Activated T-cell treated with anti-CD3 and anti-CD28 coated beads, Interleukin-2, amount 50 U/mL, for 1 hour (primary cell): ENCODE measurements around the gene FAM200B.

Source experiments
- DNase-seq: peaks from one replicate; pipeline ENCODE4 v3.0.0-alpha.2; 2020

The FAM200B gene

DNA sequence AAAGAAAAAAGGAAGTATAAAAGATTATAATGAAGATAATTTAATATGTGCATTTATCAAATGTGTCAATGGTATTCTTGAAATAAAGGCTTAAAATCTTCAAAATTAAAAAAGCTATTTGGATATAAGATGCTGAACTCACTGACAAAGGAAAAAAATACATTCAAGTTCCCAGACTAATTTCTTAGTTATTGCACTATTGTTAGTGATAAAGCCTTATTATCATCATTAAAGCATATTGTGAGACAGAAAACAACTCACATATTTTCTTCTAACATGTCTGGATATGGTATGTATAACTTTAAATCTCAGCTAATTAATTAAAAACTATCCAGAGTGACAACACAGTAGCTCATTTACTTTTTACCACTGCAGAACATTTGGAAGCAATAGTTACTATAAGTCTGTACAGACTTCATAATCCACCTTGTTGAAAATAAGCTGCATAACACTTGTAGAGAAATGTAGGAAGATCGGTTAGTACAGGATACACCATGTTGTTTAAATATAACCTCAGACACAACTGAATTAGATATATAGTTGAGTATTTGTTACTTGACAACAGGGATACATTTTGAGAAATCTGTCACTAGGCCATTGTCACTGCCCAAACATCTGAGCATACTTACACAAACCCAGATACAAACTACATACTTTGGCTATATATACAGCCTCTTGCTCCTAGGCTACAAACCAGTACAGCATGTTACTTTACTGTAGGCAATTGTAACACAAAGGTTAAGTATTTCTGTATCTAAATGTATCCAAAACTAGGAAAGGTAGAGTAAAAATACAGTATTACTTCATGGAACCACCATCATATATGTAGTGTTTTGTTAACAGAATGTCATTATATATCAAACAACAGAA, 12.8 kb upstream of the FAM200B start:
- DNase-seq = no peak

DNA sequence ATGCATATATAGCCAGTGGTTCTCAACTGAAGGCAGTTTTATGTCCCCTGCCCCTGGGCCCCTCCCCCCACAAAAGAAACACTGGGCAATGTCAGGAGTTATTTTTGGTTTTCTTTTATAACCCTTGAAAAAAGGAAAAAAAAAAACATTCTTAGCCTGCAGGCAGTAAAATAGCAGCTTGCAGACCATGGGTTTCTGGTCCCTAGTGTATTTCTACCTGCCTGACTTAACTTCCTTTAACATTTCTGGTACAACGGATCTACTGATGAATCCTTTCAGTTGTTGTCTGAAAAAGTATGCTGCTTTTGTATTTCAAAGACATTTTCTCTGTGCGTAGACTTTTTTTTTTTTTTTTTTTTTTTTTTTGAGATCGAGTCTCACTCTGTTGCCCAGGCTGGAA, 11.1 kb upstream of the FAM200B start:
- DNase-seq = no peak

DNA sequence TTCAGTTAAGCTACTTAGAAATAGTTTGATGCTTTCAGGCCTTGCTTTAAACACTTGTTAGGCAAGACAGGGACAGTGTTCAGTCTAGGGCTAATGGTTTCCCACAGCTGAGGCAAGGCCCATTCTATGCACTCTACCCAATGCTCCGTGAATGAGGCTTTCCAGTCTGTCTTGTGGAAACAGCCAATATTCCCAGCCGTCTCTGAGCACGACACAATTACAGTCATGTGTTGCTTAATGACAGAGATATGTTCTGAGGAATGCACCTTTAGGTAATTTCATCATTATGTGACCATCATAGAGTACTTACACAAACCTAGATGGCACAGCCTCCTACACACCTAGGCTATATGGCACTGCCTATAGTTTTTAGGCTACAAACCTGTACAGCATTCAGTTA, 9.5 kb upstream of the FAM200B start:
- no peak for DNase-seq

DNA sequence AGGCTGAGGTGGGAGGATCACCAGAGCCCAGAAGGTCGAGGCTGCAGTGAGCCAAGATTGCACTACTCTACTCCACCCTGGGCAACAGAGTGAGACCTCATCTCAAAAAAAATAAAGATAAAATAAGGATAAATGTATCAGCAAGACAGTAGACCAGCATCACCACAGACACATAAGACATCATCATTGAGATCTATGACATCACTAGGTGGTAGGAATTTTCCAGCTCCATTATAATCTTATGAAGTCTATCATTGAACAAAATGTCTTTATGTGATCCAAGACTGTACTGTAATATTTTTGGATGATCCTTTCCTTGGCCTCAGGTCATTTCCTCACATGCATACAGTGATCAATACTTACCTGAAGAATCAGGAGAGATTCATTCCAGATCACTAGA, 8.3 kb upstream of the FAM200B start:
- no peak for DNase-seq

DNA sequence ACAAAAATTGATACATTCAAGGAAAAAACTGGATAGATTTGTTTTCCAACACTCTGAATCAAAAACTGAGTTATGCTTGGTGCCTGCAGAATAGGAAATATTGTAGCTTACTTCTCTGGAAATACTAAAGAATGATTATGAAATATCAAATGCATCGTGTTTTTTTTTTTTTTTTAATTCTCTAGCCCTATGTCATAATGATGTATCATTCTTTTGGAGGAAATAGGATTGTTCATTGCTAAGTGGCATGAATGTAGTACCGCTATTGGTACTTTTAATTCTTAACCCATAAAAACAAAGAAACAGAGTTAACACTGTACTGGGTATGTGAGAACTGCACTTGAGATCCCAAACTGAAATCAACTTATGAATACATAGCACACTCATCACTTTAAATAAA, 7.6 kb upstream of the FAM200B start:
- DNase-seq = no peak

DNA sequence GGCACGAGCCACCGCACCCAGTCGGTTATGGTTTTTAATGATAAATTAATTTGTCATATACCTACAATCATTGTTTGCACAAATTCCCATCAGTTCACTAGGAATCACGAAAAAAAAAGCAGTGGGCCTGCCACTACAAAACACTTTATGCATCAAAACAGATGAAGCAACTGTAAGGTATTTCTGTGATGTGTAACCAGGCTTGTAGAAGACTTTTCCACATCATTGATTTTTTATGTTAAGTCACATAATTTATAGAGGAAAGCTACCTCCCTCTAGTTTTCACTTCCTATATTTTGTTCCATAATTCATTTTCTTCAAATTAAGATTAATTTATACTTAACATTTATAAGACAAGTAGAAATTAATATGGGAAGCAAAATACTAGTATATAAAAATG, 6.7 kb upstream of the FAM200B start:
- DNase-seq = no peak

DNA sequence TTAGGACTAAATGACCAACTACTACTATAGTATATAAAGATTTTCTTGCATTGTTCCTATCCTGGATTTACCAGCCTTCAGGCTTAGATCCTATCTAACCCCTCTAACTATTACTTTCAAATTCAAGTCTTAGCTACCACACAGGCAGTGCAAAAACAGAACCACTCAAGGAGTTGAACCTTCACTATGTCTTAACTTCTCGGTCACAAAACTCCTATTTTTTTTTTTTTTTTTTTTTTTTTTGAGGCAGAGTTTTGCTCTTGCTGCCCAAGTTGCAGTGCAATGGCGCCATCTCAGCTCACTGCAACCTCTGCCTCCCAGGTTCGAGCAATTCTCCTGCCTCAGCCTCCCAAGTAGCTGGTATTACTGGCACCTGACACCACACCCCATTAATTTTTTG, 6.3 kb upstream of the FAM200B start:
- DNase-seq = no peak

DNA sequence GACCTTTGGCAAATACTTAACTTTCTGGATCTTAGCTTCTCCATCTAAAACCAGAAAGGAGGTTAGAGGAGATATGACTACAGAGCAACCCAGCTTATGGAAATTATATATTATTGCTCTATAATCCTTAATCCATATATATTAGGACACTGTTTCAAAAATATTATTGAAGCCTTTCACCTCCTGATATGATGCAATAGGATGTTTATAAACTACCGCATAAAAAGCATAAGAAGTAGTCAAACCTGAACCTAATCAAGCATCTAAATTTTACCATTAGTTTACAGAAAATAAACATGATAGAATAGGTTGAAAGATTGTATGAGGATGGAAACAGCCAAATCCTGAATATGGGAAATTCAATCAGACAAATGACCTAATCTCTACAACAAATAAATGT, 5.6 kb upstream of the FAM200B start:
- no peak for DNase-seq

DNA sequence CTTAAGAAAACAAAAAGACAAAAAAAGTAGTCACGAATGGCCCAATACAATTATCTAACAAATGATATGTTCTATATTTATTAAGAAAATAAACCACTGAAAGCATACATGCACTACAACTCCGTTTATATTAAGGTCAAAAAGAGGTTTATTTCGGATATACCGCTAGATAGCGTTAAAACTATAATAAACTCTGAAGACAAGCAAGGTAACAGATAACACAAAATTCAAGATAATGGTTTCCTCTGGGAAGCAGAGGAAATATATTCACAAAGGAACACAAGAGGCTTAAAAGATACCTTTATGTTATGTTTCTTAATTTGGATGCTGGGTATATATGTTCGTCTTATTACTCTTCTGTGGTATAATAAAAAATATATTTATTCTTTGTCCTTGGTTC, 4.7 kb upstream of the FAM200B start:
- DNase-seq = no peak

DNA sequence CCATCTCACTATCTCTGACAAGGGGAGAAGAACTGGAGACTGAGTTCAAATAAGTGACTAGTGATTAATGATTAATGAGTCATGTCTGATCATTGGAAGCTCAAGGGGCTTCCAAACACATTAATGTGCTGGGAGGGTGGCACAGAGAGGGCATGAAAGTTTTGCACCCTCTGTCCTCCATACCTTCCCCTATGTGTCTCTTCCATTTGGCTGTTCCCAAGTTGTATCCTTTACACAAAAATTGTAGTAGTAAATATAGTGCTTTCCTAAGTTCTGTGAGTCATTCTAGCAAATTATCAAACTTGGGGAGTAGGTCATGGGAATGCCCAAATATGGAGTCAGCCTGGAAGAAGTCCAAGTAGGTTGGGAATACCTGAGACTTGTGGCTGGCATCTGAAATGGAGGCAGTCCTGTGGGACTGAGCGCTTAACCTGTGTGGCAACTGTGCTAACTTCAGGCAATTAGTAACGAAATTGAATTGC, 4.1 kb upstream of the FAM200B start:
- no peak for DNase-seq

DNA sequence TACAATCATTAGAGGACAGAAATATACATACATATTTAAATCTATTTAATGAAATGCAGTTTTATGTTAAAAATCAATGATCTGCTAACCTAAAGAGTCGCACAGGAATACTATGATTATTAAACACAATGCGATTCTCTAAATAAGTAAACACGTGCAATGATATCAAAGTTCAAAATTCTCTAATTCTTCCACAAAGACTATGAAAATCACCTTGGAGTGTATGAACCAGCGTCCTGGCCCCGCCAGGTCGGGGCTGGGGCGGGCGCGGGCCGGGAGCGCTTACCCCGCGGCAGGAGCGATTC, 608 bp upstream of the FAM200B start:
- DNase-seq = no peak

DNA sequence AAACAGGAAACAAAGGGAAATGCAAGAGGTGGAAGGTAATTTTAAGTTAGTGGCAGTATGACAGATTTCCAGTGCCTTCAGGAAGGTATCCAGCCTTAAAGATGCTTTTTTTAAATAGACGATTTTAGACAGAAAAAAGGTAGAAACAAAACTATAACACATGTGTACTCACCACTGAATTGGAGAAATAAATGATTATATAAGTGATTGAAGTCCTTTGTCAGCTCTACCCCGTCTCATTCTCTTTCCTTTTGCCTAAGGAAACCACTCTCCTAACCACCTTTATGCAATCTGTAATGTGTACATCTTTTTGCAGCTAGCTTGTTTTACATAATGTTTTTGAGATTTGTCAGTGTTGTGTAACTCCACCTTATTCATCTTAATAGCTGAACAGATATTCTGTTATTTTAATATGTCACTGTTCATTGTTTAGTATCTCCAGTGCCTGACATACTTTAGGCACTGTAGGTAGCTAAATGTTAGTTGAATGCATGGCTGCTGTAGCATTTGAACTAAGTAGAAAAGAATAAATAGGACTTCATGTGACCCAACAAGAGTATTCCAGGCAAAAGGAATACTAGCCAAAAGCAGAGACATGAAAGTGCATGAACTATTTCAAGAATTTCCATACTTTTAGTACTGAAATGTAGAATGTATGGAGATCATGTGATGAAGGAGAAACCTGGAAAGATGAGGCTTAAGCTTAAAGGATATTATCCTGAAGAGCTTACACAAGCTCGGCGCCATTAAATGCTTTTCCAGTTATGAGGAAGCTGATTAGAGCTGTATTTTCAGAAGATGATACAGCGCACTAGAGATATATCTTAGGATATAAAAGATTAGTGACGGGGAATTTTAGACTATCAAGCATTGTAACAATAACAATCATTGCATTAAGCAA, 865 bp downstream of the FAM200B start:
- no peak for DNase-seq

DNA sequence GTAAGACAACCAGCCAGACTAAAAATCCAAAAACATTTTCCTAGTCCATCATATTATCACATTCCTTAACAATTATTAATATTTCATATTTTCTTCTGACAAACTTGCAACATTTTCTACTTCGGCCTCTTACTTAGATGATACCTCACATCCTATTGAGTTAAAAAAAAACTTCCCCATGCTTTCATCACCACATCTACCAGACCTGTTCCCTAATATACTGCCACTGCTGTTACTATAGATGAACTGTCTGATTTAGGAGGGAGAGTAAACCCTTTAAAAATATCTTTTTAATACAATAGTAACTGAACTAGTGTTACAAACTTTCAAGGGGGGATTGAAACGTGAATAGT, 1.5 kb downstream of the FAM200B start:
- no peak for DNase-seq

DNA sequence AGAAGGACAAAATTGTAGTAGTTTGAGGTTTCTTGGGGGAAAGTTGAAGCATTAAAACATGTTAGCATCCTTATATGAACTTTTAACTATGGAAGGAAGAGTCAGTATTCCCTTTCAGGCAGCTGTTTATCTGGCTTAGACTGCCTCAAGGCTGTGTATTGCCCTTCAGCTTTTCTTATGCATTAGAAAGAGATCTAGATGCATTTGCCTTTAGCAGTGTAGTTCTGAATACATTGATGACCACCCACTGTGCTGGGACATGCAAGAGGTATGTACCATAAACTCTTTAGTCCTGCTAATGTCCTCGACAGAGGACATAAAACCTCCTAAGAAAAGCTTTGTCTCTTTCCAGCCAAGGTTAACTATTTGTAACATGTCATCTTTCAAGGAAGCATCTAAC, 2.9 kb downstream of the FAM200B start:
- DNase-seq = no peak

DNA sequence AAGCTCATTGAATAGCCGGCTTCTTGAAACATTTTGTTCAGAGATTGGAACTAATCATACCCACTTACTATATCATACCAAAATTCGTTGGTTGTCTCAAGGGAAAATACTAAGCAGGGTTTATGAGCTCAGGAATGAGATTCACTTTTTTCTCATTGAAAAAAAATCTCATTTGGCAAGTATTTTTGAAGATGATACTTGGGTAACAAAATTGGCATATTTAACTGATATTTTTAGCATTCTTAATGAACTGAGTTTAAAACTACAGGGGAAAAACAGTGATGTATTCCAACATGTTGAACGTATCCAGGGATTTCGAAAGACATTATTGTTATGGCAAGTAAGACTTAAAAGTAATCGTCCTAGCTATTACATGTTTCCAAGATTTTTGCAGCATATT, 6.4 kb downstream of the FAM200B start:
- no peak for DNase-seq

DNA sequence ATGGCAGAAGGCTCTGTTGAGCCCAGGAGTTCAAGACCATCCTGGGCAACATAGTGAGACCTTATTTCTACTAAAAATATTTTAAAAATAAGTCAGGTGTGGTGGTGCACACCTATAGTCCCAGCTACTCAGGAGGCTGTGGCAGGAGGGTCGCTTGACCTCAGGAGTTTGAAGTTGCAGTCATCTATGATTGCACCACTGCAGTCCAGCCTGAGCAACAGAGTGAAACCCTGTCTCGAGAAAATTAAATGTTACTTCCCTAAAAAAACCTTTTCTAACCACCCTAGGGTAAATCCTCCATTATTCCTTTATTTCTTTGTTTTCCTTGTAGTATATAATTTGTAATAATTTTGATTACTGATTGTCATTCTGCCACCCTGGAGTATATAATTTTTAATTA, 7.9 kb downstream of the FAM200B start:
- DNase-seq = no peak

DNA sequence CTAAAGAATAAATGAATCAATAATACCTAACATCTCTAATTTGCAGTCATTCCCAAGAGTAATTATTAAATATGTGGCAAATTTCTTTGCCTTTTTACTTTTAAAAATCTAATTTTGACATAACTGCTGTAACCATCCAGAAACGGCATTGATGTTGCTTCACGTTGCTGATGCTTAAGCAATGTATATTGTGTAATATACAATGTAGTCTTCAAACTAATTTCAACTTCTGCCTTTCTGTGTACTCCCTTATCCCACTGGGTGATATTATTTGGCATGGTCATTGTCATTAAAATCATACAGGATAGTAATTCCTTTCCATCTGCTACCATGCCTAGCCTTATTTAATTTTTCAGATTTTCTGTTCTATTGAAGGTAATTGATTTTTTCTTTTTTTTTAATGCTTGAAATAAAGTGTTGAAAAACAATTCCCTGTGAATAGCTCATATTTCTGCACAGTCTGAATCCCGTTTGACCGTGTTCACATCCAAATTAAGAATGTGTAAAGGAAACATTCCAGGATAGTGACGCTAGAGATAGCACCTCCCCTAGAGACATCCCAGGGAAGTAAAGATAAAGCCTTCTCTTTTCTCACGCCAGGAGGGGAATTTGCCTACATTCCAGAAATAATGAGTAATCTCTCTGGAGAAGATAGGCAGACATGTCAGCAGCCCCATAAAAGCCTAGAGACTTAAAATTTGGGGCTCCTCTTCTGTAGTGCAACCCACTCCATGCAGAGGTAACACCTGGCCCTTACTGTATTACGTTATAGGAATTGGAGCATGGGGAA, 8.6 kb downstream of the FAM200B start:
- no peak for DNase-seq

DNA sequence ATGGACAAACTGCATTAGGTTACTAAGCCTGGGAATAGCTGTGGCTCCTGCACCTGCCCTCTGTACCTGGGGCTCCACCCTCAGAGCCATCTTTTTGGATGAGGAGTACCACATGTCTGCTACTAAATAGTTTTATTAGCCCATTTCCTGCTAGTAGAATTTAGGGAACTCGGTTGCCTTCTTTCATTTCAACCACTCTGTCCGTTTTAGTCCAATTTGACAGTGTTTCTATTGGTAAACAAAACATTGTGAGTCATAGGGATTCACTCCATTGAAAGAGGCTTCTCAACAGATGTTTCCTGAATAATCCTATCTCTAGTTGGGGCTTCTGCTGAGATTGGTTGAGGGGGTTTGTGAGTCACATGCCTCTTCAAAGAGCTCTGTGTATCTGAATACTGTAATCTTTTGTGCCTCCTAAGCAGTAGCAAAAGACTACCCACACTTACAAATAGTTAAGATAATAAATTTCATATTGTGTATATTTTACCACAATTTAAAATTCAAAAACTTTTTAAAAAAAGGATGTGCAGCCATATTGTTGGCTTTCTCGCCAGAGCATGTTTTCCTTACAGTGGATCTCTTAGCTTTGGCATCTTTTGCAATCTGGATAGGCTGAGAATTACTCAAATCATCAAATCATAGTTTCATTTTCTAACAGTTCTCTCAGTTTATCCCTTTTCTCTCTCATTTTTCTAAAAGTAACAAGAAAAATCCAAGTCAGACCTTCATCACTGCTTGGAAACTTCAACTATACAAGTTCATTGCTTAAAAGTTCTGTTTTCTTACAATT, 9.9 kb downstream of the FAM200B start:
- DNase-seq = no peak

DNA sequence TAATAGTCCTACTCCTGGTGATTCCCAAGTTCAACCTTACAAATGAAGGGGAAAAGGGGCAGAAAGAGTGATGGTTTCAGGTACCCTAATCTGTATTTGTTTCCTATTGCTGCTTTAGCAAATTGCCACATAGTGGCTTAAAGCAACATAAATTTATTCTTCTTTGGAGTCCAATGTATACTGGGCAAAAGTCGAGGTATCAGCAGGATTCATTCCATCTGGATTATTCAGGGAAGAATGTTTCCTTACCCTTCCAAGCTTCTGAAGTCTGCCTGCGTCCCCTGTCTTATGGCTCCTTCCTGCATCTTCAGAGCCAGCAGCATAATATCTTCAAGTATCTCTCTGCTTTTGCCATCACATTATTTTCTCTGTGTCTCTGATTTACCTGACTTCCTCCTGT, 11.0 kb downstream of the FAM200B start:
- DNase-seq = no peak

DNA sequence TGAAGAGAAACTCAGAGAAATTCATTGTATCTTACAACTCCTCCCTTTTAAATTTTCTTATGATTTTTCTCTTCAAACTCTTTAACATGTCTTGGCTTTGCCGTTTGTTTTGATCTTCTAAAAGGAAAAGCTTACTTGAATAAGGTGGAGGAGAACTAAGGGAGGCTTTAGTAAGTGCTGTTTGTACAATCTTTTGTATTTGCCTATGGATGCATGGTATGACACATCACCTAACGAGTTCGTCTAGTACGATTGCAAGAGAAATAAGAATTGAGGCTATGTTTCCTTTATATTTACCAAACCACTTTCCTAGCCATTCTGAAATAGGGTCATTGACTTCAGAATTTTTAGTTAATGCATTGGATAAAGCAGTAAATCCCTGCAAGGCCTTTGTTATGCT, 12.8 kb downstream of the FAM200B start:
- no peak for DNase-seq

DNA sequence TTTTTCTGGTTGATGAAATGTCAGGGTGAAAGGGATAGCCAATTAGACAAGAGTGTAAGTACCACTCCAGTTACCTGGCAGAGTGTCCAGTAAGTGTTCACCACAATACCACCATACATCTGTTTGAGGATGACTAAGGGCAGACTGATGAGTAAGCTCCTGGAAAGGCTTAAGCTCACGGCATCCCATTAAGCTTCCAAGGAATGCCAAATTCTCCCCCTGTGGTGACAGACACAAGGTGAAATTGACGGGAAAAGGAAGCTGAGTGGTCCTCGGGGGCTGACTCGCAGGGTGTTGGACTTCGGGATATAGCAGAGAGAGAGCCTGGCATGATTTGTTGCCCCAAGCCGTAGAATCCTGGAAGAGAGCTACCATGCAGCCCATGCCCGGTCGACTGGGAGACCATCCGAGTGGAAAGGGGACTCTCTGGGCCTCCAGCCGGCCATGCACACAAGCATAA, 13.6 kb downstream of the FAM200B start:
- no peak for DNase-seq

DNA sequence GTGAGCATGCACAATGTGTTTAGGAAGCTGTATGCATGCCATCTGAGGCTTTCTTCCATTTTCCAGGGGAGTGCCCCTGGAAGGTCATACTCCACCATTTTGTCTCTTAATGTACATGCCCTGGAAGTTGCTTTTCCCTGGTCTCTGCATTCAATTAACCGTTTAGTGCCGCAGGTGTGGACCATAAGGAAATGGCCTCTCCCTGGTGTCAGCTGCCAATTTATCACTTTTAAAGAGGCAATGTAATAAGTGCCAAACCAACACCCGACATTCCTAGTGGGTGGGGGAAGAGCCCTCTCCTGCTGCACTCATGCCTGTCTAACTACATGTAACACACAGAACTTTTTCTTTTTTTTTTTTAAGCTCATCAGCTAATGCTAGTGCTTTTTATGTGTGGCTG, 14.1 kb downstream of the FAM200B start:
- no peak for DNase-seq

DNA sequence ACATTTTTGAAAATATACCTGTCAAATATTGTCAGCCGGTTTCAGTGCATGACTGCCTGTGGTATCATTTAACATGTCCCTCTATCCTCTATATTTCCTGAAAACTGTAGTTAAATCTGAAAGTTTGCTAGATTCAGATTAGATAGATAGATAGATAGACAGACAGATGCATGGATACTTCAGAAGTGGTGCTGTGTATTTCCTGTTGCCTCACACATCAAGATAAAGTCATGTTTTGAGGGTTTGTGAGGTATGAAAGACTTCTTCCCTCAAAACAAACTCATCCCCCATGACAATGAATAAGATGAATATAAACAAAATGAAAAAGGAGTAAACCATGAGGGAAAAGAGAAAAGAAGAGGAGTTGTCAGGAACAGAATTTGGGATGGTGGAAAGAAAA, 15.2 kb downstream of the FAM200B start:
- DNase-seq = no peak
